Stomach smooth muscle (tissue), 2 donors: Measurements from ENCODE around the gene EYA4.

ENCODE experiments used
- H3K27ac ChIP-seq: one replicate; pipeline ENCODE4 v1.7.0; 2013; ENCODE audit warnings: mild to moderate bottlenecking, low read length, inconsistent platforms
- H3K27me3 ChIP-seq, 2 donors: one replicate each; pipeline ENCODE4 v1.7.0; 2013; ENCODE audit warnings: low read length in 2 of 2; ENCODE audit not compliant: insufficient read depth in 2 of 2, control insufficient read depth in 1 of 2
- H3K36me3 ChIP-seq, 2 donors: one replicate each; pipeline ENCODE4 v1.7.0; 2013; ENCODE audit warnings: low read length in 2 of 2; ENCODE audit not compliant: control insufficient read depth in 2 of 2, insufficient read depth in 2 of 2
- H3K4me1 ChIP-seq: one replicate; pipeline ENCODE4 v1.7.0; 2013; ENCODE audit warnings: low read length; ENCODE audit not compliant: control insufficient read depth, insufficient read depth
- H3K4me3 ChIP-seq, 2 donors: one replicate each; pipeline ENCODE4 v1.7.0; 2013; ENCODE audit warnings: low read length in 2 of 2
- H3K9ac ChIP-seq, 2 donors: one replicate each; pipeline ENCODE4 v1.7.0; 2013; ENCODE audit warnings: low read length in 2 of 2, mild to moderate bottlenecking in 1 of 2
- H3K9me3 ChIP-seq, 2 donors: one replicate each; pipeline ENCODE4 v1.7.0; 2013; ENCODE audit warnings: low read length in 2 of 2; ENCODE audit not compliant: control insufficient read depth in 2 of 2
- donor health status: healthy.
- donor health status: Pancreatic carcinoma.

The EYA4 gene

GRCh38 chr6:133559926-133560325 is 318.8 kb downstream of the EYA4 start:
- Histone ChIP-seq H3K9ac (no peak overlapping the region), H3K4me1 (no peaks in the 10 kb centered on the region), H3K9me3 (peaks cover 0 to 5% of the 10 kb centered on the region in 2 donors), H3K27me3 (no peaks in the 10 kb centered on the region), H3K4me3 (no peak overlapping the region), H3K27ac (no peak overlapping the region), H3K36me3 (no peaks in the 10 kb centered on the region)

GRCh38 chr6:133567636-133568035 is 326.5 kb downstream of the EYA4 start:
- Histone ChIP-seq H3K4me3 (no peak overlapping the region), H3K36me3 (no peaks in the 10 kb centered on the region), H3K27me3 (no peaks in the 10 kb centered on the region), H3K9me3 (no peaks in the 10 kb centered on the region), H3K4me1 (peaks cover 4% of the 10 kb centered on the region), H3K27ac (no peak overlapping the region), H3K9ac (no peak overlapping the region)

- H3K27ac ChIP-seq: no peak overlapping the region
Observed at GRCh38 chr6:133568970-133569889, 328.1 kb downstream of the EYA4 start.

GRCh38 chr6:133571681-133572080 is 330.5 kb downstream of the EYA4 start:
- H3K27ac ChIP-seq: no peak overlapping the region
- H3K36me3 ChIP-seq: no peaks in the 10 kb centered on the region
- no peaks in the 10 kb centered on the region for H3K9me3 ChIP-seq
- H3K4me1 ChIP-seq: peaks cover 4% of the 10 kb centered on the region
- no peak overlapping the region for H3K9ac ChIP-seq
- H3K27me3 ChIP-seq: no peaks in the 10 kb centered on the region
- no peak overlapping the region for H3K4me3 ChIP-seq

More at GRCh38 chr6:133568970-133569889, 328.1 kb downstream of the EYA4 start:
- peak overlapping the region; percentile 51 to 73 for H3K4me3 ChIP-seq
- H3K9me3 ChIP-seq: no peaks in the 10 kb centered on the region
- H3K27me3 ChIP-seq: no peaks in the 10 kb centered on the region
- peaks cover 4% of the 10 kb centered on the region for H3K4me1 ChIP-seq
- peak overlapping the region; percentile 8 to 47 for H3K9ac ChIP-seq
- H3K36me3 ChIP-seq: no peaks in the 10 kb centered on the region

- Histone ChIP-seq H3K9ac (no peak overlapping the region), H3K27ac (no peak overlapping the region), H3K9me3 (no peaks in the 10 kb centered on the region), H3K4me3 (no peak overlapping the region), H3K36me3 (no peaks in the 10 kb centered on the region), H3K4me1 (no peaks in the 10 kb centered on the region), H3K27me3 (no peaks in the 10 kb centered on the region)
Observed at GRCh38 chr6:133577851-133578250, 336.7 kb downstream of the EYA4 start.
